Mesodermal cell (in vitro differentiated cells): ENCODE measurements around the gene CATSPERE.
"Not testable (repeated sequence)": the region's sequence is repeated elsewhere in the genome, so short reads cannot be mapped to it uniquely, and the experiment has no call there.

Experiments
- H3K27ac ChIP-seq: 2 replicates; pipeline ENCODE4 v1.7.0; 2013; ENCODE audit warnings: mild to moderate bottlenecking, low read depth, low read length, moderate library complexity; ENCODE audit not compliant: severe bottlenecking
- H3K36me3 ChIP-seq: 2 replicates; pipeline ENCODE4 v1.7.1; 2013; ENCODE audit warnings: mild to moderate bottlenecking, low read length, moderate library complexity; ENCODE audit not compliant: control insufficient read depth, insufficient read depth
- H3K4me1 ChIP-seq: one replicate; pipeline ENCODE4 v1.7.1; 2013; ENCODE audit warnings: mild to moderate bottlenecking, low read length; ENCODE audit not compliant: insufficient read depth, control insufficient read depth, poor library complexity, severe bottlenecking
- H3K4me3 ChIP-seq: 2 replicates; pipeline ENCODE4 v1.7.0; 2013; ENCODE audit warnings: low read length, control low read depth, mild to moderate bottlenecking; ENCODE audit not compliant: insufficient read depth, poor library complexity, severe bottlenecking; ENCODE audit errors: extremely low read depth
- H3K9me3 ChIP-seq: 2 replicates; pipeline ENCODE4 v1.7.1; 2013; ENCODE audit warnings: mild to moderate bottlenecking, low read length, moderate library complexity; ENCODE audit not compliant: control insufficient read depth
- WGBS, 2 experiments: methylation state at CpG; one replicate each; pipeline ENCODE4 v1.1.5; 2013; ENCODE audit warnings: missing lambda C conversion rate in 2 of 2; ENCODE audit not compliant: insufficient coverage in 2 of 2; 5-methylcytosine and 5-hydroxymethylcytosine counted together

CATSPERE gene

DNA sequence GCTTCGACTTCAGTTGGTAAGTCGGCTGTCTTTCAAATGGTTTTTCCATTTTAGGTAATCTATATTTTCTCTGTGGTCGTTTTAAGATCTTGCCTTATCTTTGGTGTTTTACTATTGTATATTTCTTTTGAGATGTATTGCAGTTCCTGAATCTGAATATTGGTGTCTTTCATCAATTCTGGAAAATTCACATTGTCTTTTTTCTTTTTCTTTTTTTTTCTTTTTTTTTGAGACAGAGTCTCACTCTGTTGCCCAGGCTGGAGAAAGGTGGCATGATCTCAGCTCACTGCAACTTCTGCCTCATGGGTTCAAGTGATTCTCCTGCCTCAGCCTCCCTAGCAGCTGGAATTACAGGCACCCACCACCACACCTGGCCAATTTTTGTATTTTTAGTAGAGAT is 23.9 kb downstream of the CATSPERE start:
- WGBS, 2 experiments: no CpG with 5 or more reads among the region's 3 CpGs

DNA sequence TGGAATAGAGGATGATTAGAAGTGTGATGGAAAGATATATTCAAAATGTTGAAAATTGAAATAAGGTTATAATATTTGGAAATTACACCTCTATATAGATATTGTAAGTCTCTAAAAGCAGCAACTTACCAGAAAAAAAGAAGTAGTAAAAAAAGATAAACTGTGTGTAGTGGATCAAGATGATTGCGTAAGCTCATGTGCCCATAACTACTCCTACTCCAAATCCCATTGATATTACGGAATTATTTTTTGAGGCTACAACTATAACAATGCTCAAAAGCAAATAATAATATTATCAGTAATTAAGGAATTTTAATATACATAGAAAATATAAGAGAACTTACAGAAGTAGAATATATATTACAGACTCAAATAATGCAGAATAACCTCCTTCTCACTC is 33.6 kb downstream of the CATSPERE start:
- Histone ChIP-seq H3K4me3 (no peak overlapping the region), H3K4me1 (no peaks in the 10 kb centered on the region), H3K36me3 (no peaks in the 10 kb centered on the region), H3K27ac (no peak overlapping the region), H3K9me3 (no peaks in the 10 kb centered on the region)
- no CpG with 5 or more reads among the region's 2 CpGs for WGBS, 2 experiments

More for the DNA sequence above, 23.9 kb downstream of the CATSPERE start:
- H3K9me3 ChIP-seq, H3K4me1 ChIP-seq, H3K27ac ChIP-seq, H3K36me3 ChIP-seq, H3K4me3 ChIP-seq: not testable (repeated sequence)

DNA sequence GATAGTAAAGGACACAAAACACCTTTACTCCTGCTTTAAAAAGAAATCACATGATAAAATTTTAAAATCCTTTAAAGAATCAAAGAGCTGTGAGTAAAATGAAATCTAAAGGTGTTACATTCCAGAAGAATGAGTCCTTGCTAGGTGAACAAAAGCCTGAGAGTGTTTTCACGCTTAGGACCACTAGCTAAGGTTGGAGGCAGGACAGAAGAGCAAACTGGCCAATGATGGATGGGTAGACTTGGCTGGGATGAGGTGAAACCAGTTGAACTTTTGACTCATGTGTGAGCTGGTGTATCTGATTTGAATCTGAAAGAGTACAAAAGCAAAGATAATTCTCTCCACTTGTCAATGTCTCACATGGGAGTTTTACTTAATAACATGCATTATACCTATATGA is 35.1 kb downstream of the CATSPERE start:
- H3K9me3 ChIP-seq: no peaks in the 10 kb centered on the region
- H3K27ac ChIP-seq: no peak overlapping the region
- 36 to 50% methylated on average over 1 of the region's 1 CpG for WGBS, 2 experiments
- no peak overlapping the region for H3K4me3 ChIP-seq
- no peaks in the 10 kb centered on the region for H3K4me1 ChIP-seq
- H3K36me3 ChIP-seq: no peaks in the 10 kb centered on the region

DNA sequence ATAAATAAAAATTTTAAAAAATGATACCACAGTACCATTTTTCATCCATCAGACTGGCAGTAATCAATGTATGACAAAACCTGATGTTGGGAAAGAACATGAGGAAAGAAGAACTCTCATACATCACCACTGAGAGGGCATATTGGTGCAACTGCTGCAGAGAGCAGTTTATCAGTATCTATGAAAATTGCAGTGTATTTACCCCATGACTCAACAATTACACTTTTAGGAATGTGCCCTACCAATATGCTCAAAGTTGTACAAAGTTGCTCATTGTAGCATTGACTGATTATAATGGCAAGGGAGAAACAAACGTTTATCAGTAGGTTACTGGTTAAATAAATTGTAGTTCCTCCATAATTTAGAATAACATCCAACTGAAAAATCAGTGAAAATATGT is 36.7 kb downstream of the CATSPERE start:
- no peaks in the 10 kb centered on the region for H3K9me3 ChIP-seq
- H3K4me1 ChIP-seq: peaks cover 2% of the 10 kb centered on the region
- no CpG with 5 or more reads among the region's 1 CpG for WGBS, 2 experiments
- no peak overlapping the region for H3K4me3 ChIP-seq
- no peak overlapping the region for H3K27ac ChIP-seq
- H3K36me3 ChIP-seq: no peaks in the 10 kb centered on the region

DNA sequence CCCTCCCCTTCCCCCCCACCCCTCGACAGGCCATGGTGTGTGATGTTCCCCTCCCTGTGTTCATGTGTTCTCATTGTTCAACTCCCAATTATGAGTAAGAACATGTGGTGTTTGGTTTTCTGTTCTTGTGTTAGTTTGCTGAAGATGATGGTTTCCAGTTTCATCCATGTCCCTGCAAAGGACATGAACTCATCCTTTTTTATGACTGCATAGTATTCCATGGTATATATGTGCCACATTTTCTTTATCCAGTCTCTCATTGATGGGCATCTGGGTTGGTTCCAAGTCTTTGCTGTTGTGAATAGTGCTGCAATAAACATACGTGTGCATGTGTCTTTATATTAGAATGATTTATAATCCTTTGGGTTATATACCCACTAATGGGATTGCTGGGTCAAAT is 38.4 kb downstream of the CATSPERE start:
- H3K36me3 ChIP-seq, H3K9me3 ChIP-seq, H3K4me1 ChIP-seq, H3K4me3 ChIP-seq, H3K27ac ChIP-seq: not testable (repeated sequence)
- no CpG with 5 or more reads among the region's 2 CpGs for WGBS, 2 experiments

DNA sequence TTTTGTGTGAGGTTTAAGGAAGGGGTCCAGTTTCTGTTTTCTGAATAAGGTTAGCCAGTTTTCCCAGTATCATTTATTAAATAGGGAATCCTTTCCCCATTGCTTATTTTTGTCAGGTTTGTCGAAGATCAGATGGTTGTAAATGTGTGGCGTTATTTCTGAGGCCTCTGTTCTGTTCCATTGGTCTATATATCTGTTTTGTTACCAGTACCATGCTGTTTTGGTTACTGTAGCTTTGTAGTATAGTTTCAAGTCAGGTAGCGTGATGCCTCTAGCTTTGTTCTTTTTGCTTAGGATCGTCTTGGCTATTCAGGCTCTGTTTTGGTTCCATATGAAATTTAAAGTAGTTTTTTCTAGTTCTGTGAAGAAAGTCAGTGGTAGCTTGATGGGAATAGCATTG is 39.4 kb downstream of the CATSPERE start:
- 60 to 89% methylated on average over 1 to 3 of the region's 4 CpGs for whole genome bisulfite sequencing, 2 experiments
- H3K27ac ChIP-seq, H3K4me3 ChIP-seq, H3K9me3 ChIP-seq, H3K36me3 ChIP-seq, H3K4me1 ChIP-seq: not testable (repeated sequence)

DNA sequence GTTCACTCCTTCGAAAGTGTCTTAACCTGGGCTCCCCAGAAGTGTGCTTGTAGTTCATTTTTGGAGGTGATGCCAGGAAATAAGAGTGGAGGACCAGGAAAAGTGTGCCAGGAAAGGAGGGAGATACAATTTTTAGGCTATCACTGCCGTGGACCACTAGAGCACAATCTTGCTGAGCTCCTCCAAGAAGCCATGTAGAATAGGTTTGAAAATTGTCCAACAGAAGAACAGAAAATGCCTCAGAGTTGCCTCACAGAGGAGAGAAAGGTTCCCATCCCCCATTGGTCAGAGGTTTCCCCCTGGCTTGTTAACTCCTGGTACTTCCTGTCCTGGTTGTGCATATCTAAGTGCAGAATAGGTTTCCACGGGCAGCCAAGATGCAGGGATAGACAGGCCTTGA is 41.6 kb downstream of the CATSPERE start:
- H3K4me3 ChIP-seq: no peak overlapping the region
- no peaks in the 10 kb centered on the region for H3K36me3 ChIP-seq
- 81 to 90% methylated on average over 3 of the region's 3 CpGs for WGBS, 2 experiments
- no peaks in the 10 kb centered on the region for H3K9me3 ChIP-seq
- peaks cover 2% of the 10 kb centered on the region for H3K4me1 ChIP-seq
- H3K27ac ChIP-seq: no peak overlapping the region

DNA sequence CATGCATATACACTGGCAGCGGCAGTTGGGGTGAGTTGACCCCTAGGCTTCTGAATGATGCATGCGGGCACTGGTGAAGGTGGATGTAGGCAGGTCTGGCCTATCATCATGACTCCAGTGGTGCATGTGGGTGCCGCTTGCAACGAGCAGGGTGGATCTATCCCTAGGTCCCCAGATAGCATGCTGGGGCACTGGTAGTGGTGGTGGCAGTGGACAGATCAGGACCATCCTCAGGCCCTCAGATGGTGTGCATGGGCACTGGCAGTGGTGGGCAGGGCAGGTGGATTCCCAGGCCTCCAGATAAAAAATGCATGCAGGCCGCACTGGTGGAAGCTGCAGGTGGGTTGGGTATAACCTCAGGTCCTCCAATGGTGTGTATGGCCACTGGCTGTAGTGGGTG is 52.4 kb downstream of the CATSPERE start:
- Histone ChIP-seq H3K36me3 (no peaks in the 10 kb centered on the region), H3K4me1 (no peaks in the 10 kb centered on the region), H3K9me3 (no peaks in the 10 kb centered on the region), H3K27ac (no peak overlapping the region), H3K4me3 (no peak overlapping the region)
- WGBS, 2 experiments: 91 to 98% methylated on average over 4 to 5 of the region's 5 CpGs

DNA sequence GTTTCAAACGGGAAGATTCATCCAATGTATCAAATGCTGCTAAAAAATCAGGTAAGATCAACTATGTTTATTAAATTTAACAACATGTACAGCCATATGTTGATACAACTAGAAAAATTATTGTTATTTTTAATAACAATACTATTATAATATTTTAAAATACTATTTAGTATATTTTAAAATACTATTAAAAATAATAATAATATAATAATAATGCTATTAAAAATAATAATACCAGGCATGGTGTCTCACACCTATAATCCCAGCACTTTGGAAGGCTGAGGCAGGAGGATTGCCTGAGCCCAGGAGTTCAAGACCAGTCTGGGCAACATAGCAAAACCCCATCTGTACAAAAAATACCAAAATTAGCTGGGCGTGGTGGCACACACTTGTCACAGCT is 54.6 kb downstream of the CATSPERE start:
- Histone ChIP-seq H3K9me3 (no peaks in the 10 kb centered on the region), H3K36me3 (no peaks in the 10 kb centered on the region), H3K27ac (no peak overlapping the region), H3K4me3 (no peak overlapping the region), H3K4me1 (no peaks in the 10 kb centered on the region)
- WGBS, 2 experiments: 100% methylated on average over 1 of the region's 2 CpGs; no CpG with 5 or more reads in 1 of the 2 experiments

DNA sequence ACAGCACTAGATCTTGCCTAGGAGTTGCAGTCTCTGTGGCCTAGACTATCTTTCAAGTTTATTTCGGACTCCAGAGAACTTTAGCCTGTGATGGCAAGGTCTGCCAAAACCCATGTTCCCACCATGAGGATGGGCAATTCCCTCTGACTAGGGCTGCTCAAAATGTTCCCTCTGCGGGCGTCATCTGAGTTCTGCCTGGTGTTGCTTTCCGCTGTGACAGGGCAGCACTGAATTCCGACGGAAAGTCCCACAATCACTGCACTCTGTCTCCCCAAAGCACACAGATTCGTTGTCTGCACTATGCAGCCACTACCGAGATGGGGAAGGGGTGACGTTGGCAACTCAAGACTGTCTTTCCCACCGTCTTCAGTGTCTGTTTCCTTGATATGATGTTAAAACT is 75.2 kb downstream of the CATSPERE start:
- Histone ChIP-seq H3K4me3 (no peak overlapping the region), H3K4me1 (no peaks in the 10 kb centered on the region), H3K36me3 (no peaks in the 10 kb centered on the region), H3K27ac (no peak overlapping the region), H3K9me3 (no peaks in the 10 kb centered on the region)
- 57 to 69% methylated on average over 8 to 9 of the region's 10 CpGs for WGBS, 2 experiments

DNA sequence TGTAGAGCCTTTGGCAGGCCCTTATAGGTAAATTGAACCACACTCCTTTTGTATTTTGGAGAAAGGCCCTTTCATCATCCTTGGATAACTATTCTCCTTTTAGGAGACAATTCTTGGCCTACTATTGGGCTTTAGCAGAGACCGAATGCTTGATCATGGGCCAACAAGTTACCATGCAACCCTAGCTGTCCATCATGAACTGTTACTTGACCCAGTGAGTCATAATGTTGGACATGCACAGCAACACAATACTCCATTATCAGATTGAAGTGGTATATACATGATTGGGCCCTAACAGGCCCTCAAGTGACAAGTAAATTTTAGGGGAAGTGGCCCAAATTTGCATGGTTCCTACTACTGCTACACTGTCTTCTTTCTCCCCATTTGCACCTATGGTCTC is 84.4 kb downstream of the CATSPERE start:
- no peak overlapping the region for H3K4me3 ChIP-seq
- H3K4me1 ChIP-seq: no peaks in the 10 kb centered on the region
- no peaks in the 10 kb centered on the region for H3K9me3 ChIP-seq
- no peaks in the 10 kb centered on the region for H3K36me3 ChIP-seq
- H3K27ac ChIP-seq: no peak overlapping the region
- WGBS, 2 experiments: 100% methylated on average over 1 of the region's 1 CpG; no CpG with 5 or more reads in 1 of the 2 experiments
